Fibroblast of lung (primary cell): ENCODE measurements around the gene PACS2.

Experiments used
- EZH2 ChIP-seq: IDR thresholded peaks from 2 replicates; pipeline ENCODE4 v1.5.1; 2012; ENCODE audit warnings: low read length, control low read depth, mild to moderate bottlenecking; ENCODE audit errors: missing control alignments
- TF ChIP-seq, protein P1 (sequence below), 2 donors: IDR thresholded peaks in 1 of 2; conservative IDR thresholded peaks in 1 of 2; 1 replicate in 1 of 2; 2 replicates in 1 of 2; pipeline ENCODE4 v1.5.1; 2011 to 2012; ENCODE audit warnings: low read length in 2 of 2, control low read depth in 1 of 2, inconsistent platforms in 1 of 2, low read depth in 1 of 2, mild to moderate bottlenecking in 1 of 2

DNA sequence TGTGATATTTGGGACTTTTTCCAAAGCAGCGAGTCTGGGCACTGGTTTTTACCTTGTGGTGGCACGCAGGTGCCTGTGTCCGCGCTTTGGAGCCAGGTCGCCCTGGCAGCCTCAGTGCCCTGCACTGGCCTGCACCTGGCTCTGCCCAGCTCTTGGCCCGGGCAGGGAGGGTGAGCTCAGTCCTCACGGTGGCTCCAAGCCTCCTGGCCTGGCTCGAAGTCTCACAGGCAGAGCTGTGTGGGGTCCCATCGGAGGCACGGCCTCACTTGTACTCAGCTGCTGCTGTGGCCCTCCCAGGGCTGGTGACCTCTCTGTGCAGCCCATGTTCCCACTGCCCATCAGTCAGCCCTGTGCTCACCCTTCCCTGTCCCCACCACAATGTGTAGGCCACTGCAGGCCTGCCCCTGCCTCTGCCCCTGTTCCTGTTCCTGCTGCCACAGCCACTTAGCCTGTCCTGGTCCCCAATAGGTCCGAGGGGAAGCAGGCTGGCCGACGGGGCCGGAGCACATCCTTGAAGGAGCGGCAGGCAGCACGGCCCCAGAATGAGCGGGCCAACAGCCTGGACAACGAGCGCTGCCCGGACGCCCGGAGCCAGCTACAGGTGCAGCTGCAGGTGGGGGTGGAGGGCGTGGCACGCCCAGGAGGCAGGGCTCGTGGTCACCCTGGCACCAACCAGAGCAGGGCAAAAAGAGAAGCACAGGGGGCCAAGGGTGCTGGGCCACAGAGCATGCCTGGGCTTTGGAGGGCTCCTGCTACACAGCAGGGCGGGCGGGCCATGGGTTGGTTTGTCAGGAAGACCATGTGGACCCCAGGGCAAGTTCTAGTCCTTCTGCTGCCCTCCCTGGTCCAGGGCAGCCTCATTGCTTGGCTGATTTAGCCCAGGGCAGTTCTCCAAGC is 67.1 kb downstream of the PACS2 start:
- TF ChIP-seq EZH2 = no peak
- TF ChIP-seq, protein P1, sequence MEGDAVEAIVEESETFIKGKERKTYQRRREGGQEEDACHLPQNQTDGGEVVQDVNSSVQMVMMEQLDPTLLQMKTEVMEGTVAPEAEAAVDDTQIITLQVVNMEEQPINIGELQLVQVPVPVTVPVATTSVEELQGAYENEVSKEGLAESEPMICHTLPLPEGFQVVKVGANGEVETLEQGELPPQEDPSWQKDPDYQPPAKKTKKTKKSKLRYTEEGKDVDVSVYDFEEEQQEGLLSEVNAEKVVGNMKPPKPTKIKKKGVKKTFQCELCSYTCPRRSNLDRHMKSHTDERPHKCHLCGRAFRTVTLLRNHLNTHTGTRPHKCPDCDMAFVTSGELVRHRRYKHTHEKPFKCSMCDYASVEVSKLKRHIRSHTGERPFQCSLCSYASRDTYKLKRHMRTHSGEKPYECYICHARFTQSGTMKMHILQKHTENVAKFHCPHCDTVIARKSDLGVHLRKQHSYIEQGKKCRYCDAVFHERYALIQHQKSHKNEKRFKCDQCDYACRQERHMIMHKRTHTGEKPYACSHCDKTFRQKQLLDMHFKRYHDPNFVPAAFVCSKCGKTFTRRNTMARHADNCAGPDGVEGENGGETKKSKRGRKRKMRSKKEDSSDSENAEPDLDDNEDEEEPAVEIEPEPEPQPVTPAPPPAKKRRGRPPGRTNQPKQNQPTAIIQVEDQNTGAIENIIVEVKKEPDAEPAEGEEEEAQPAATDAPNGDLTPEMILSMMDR (conservative IDR thresholded peaks at IDR 0.05 in 1 of 2, IDR thresholded peaks at IDR 0.05 in 1 of 2; ENCODE audit: low read depth in 1 of 2, low read length in 2 of 2) = no peak
